Frontal cortex (tissue), 4 donors: Measurements from ENCODE around the gene ASB4. TPM values are rescaled to one million over a fixed set of nuclear protein-coding genes. Genes with fewer than 3 reads are reported as not detected.

Experiments used
- DNase-seq, 2 donors: peaks; one replicate each; pipeline ENCODE4 v3.0.0; 2012; ENCODE audit warnings: low spot score in 2 of 2
- FAIRE-seq: peaks from 2 replicates; lab custom pipeline; 2012; peaks lifted over from hg19 to GRCh38; lab: Jason Lieb, UNC
- total RNA-seq: library from RNA; depleted of rRNA; stranded (reverse); fragments of >200 nt; gene quantifications from one replicate; pipeline ENCODE4 v1.2.3, GENCODE V29; 2014
- donor health status: control.
- donor health status: control.
- donor health status: control.

Gene ASB4
- total RNA-seq, 1 donor from 2014 or later: under 0.01 TPM

GRCh38 chr7:95589031-95589430, 103.3 kb downstream of the ASB4 start:
- FAIRE-seq (no peak), DNase-seq (no peak)

- DNase-seq: no peak
- FAIRE-seq: no peak
Measured at GRCh38 chr7:95589766-95590165, 104.0 kb downstream of the ASB4 start.

Other genes with a start within 250 kb of the ASB4 start
- gene PON1, start 161.4 kb upstream of the ASB4 start, total RNA-seq: not detected
- 0.41 TPM for gene PON3, start 89.6 kb upstream of the ASB4 start, total RNA-seq
- gene PON2, start 50.9 kb upstream of the ASB4 start, total RNA-seq: 45.7 TPM
- 2.9 TPM for gene PDK4, start 110.6 kb downstream of the ASB4 start, total RNA-seq